Caco-2 (cell line): ENCODE measurements around the gene TENT5A. TPM values are rescaled to one million over a fixed set of nuclear protein-coding genes. Genes with fewer than 3 reads are reported as not detected.

Experiments used
- Bru-seq: library from RNA; stranded (reverse); fragments of 400-500 nt; gene quantifications from one replicate; lab custom pipeline; 2021; lab: Mats Ljungman, UMichigan
- BruChase-seq, 2 experiments: library from RNA; stranded (reverse); fragments of 400-500 nt; gene quantifications; one replicate each; lab custom pipeline; 2021; lab: Mats Ljungman, UMichigan
- BruUV-seq: library from RNA; stranded (reverse); fragments of 400-500 nt; replicated peaks from 2 replicates; lab custom pipeline; 2021; lab: Mats Ljungman, UMichigan
- CTCF ChIA-PET: fragments of 300-600 bp; sonication (Branson Sonifier 250); formaldehyde crosslinking; loops from one replicate; lab custom pipeline; 2022; ENCODE audit warnings: antibody characterized with exemption; lab: Charles Lee
- POLR2A ChIA-PET: fragments of 300-600 bp; sonication (Branson Sonifier 250); formaldehyde crosslinking; loops from one replicate; lab custom pipeline; 2022; ENCODE audit warnings: antibody characterized with exemption; lab: Charles Lee
- DNase-seq, 2 experiments: peaks; one replicate each; pipeline versions ENCODE4 v3.0.0 to v3.0.0-alpha.2; 2020 to 2022
- H3K27me3 ChIP-seq: replicated peaks from 2 replicates; pipeline ENCODE4 v1.6.0; 2011; ENCODE audit warnings: low read length; ENCODE audit not compliant: control insufficient read depth, insufficient read depth
- H3K36me3 ChIP-seq: 2 replicates; pipeline ENCODE4 v1.5.1; 2011; ENCODE audit warnings: low read length; ENCODE audit not compliant: control insufficient read depth, insufficient read depth
- H3K4me1 ChIP-seq: fragments of 250-450 bp; sonication (Bioruptor Pico); 2 replicates; pipeline ENCODE4 v1.5.1; 2020; ENCODE audit warnings: mild to moderate bottlenecking
- H3K4me3 ChIP-seq: 2 replicates; pipeline ENCODE4 v1.5.1; 2011; ENCODE audit warnings: low read depth, mild to moderate bottlenecking, control low read depth, low read length
- H3K9me3 ChIP-seq: fragments of 250-450 bp; sonication (Bioruptor Pico); 2 replicates; pipeline ENCODE4 v1.5.1; 2020; ENCODE audit warnings: mild to moderate bottlenecking, moderate library complexity
- H3K27ac Mint-ChIP-seq: one replicate; pipeline ENCODE4 v1.8.0; 2022; ENCODE audit warnings: mixed read lengths; ENCODE audit not compliant: unreplicated experiment
- H3K27me3 Mint-ChIP-seq: one replicate; pipeline ENCODE4 v1.8.0; 2022; ENCODE audit warnings: mixed read lengths; ENCODE audit not compliant: insufficient read depth, unreplicated experiment
- H3K36me3 Mint-ChIP-seq: one replicate; pipeline ENCODE4 v1.8.0; 2022; ENCODE audit warnings: mild to moderate bottlenecking, mixed read lengths; ENCODE audit not compliant: insufficient read depth, unreplicated experiment
- H3K4me1 Mint-ChIP-seq: one replicate; pipeline ENCODE4 v1.8.0; 2022; ENCODE audit warnings: low read depth, mixed read lengths; ENCODE audit not compliant: unreplicated experiment
- H3K4me3 Mint-ChIP-seq: one replicate; pipeline ENCODE4 v1.8.0; 2022; ENCODE audit warnings: mild to moderate bottlenecking, moderate library complexity, mixed read lengths; ENCODE audit not compliant: unreplicated experiment
- H3K9me3 Mint-ChIP-seq: one replicate; pipeline ENCODE4 v1.8.0; 2022; ENCODE audit warnings: mixed read lengths; ENCODE audit not compliant: unreplicated experiment
- CTCF ChIP-seq, 2 experiments: fragments of 200-600 bp in 1 of 2; IDR thresholded peaks; 1 replicate in 1 of 2; 2 replicates in 1 of 2; pipeline versions ENCODE4 v1.5.1 to v1.8.0; 2011 to 2022; ENCODE audit warnings: antibody characterized with exemption in 1 of 2, control low read depth in 1 of 2, inconsistent platforms in 1 of 2, low read depth in 1 of 2, low read length in 1 of 2, mild to moderate bottlenecking in 1 of 2, moderate library complexity in 1 of 2; ENCODE audit not compliant: insufficient read depth in 1 of 2, severe bottlenecking in 1 of 2, unreplicated experiment in 1 of 2
- intact Hi-C: fragments of 100-400 bp; cut with micrococcal nuclease; formaldehyde crosslinking; loops from one replicate; pipeline ENCODE4 v1.10.0; 2022; ENCODE audit not compliant: unreplicated experiment
- long read RNA-seq: library from polyadenylated mRNA; stranded (forward); transcript quantifications from one replicate; pipeline ENCODE4 v2.0.0, GENCODE V29; 2022
- total RNA-seq: library from RNA; stranded (reverse); gene quantifications from 2 replicates; pipeline ENCODE4 v1.2.3, GENCODE V29; 2022

The TENT5A gene
- total RNA-seq = 45.0 and 49.6 TPM in 2 replicates
- percentile 99 among the genes with signal in this experiment for Bru-seq, nascent RNA
- percentile 100 among the genes with signal in this experiment for BruChase-seq, experiment 1, labeled RNA remaining after a 2-hour chase
- BruChase-seq, experiment 2, labeled RNA remaining after a 6-hour chase = percentile 96 among the genes with signal in this experiment
- long read RNA-seq, full-length matches to known transcripts = 65 of 97 reads
- long read RNA-seq, partial matches to known transcripts = 17 of 97 reads
- long read RNA-seq, other reads (novel, unspliced or antisense) = 15 of 97 reads

GRCh38 chr6:81752084-81752920 is at the start of gene TENT5A:
TSS of gene TENT5A (minus strand) at chr6:81752681. CDS start at chr6:81752141, 540 bp downstream.
- Histone ChIP-seq H3K36me3 (peaks cover 2% of the 10 kb centered on the region), H3K4me1 (peaks cover 23% of the 10 kb centered on the region), H3K9me3 (no peaks in the 10 kb centered on the region), H3K4me3 (peak within 1 kb of the TSS; percentile 89), H3K27me3 (no peaks in the 10 kb centered on the region)
- peaks cover 32% of the 10 kb centered on the region for H3K4me1 Mint-ChIP-seq
- peak; percentile 96 for DNase-seq
- intact Hi-C loops = loop anchor here (1.0 to 10.0 kb wide), 10 partner anchors 86 to 1145 kb away; no protein-coding TSS in a partner anchor
- H3K9me3 Mint-ChIP-seq = no peaks in the 10 kb centered on the region
- H3K27me3 Mint-ChIP-seq = no peaks in the 10 kb centered on the region
- ChIA-PET POLR2A (interaction anchor here (0.5 to 2.1 kb wide), 7 partner anchors 62 to 511 kb away, joined by 3 to 10 read pairs (median 3); no protein-coding TSS in a partner anchor), CTCF (interaction anchor here (0.6 to 2.3 kb wide), 6 partner anchors 101 to 511 kb away, joined by 3 to 17 read pairs (median 10); no protein-coding TSS in a partner anchor)
- BruUV-seq = no TSS peak
- H3K4me3 Mint-ChIP-seq = peak within 1 kb of the TSS; percentile 95
- peaks cover 66% of the 10 kb centered on the region for H3K36me3 Mint-ChIP-seq
- TF ChIP-seq CTCF (IDR thresholded peaks at IDR 0.05; ENCODE audit: insufficient read depth in 1 of 2, low read depth in 1 of 2, low read length in 1 of 2, severe bottlenecking in 1 of 2, unreplicated experiment in 1 of 2) = peak; percentile 18 to 44
- H3K27ac Mint-ChIP-seq = peak within 1 kb of the TSS; percentile 73

DNA sequence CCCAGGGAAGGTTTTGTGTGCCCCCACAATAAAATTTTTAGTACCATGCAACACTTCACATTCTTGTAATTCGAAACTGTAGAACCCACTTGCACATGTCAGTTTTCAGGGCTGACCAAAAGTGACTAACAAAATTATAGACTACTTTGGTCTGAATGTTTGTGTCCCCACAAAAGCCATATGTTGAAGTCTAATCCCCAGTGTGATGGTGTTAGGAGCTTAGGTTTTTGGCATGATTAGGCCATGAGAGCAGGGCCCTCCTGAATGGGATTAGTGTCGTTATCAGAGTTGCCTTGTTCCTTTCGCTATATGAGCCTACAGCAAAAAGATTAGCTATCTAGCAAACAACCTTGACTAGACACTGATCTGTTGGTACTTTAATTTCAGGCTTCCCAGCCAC is 49.0 kb upstream of the TENT5A start:
- CTCF ChIA-PET = no interaction called here
- H3K9me3 Mint-ChIP-seq = no peaks in the 10 kb centered on the region
- intact Hi-C loops = no loop called here
- POLR2A ChIA-PET = no interaction called here
- no peak for TF ChIP-seq CTCF (IDR thresholded peaks at IDR 0.05; ENCODE audit: insufficient read depth in 1 of 2, low read depth in 1 of 2, low read length in 1 of 2, severe bottlenecking in 1 of 2, unreplicated experiment in 1 of 2)
- Histone ChIP-seq H3K36me3 (no peaks in the 10 kb centered on the region), H3K9me3 (no peaks in the 10 kb centered on the region), H3K4me1 (peaks cover under 1% of the 10 kb centered on the region; the same call in 1 of the 2 replicates), H3K4me3 (no peak overlapping the region), H3K27me3 (no peaks in the 10 kb centered on the region)
- BruUV-seq = no TSS peak
- H3K4me3 Mint-ChIP-seq = no peak overlapping the region
- no peaks in the 10 kb centered on the region for H3K4me1 Mint-ChIP-seq
- no peak for DNase-seq
- H3K27ac Mint-ChIP-seq = no peak overlapping the region
- H3K36me3 Mint-ChIP-seq = no peaks in the 10 kb centered on the region
- H3K27me3 Mint-ChIP-seq = no peaks in the 10 kb centered on the region

- H3K27ac Mint-ChIP-seq = no peak overlapping the region
- Histone ChIP-seq H3K36me3 (no peaks in the 10 kb centered on the region), H3K9me3 (no peaks in the 10 kb centered on the region), H3K27me3 (no peaks in the 10 kb centered on the region), H3K4me3 (no peak overlapping the region), H3K4me1 (no peaks in the 10 kb centered on the region)
- CTCF ChIA-PET = no interaction called here
- H3K36me3 Mint-ChIP-seq = no peaks in the 10 kb centered on the region
- H3K4me3 Mint-ChIP-seq = no peak overlapping the region
- H3K27me3 Mint-ChIP-seq = no peaks in the 10 kb centered on the region
- DNase-seq = no peak
- no TSS peak for BruUV-seq
- intact Hi-C loops = no loop called here
- peaks cover 5% of the 10 kb centered on the region for H3K9me3 Mint-ChIP-seq
- no peak for TF ChIP-seq CTCF (IDR thresholded peaks at IDR 0.05; ENCODE audit: insufficient read depth in 1 of 2, low read depth in 1 of 2, low read length in 1 of 2, severe bottlenecking in 1 of 2, unreplicated experiment in 1 of 2)
- H3K4me1 Mint-ChIP-seq = no peaks in the 10 kb centered on the region
- POLR2A ChIA-PET = no interaction called here
Measured at GRCh38 chr6:81800666-81801065, 48.2 kb upstream of the TENT5A start.
